Stimulated activated CD8-positive, alpha-beta memory T cell treated with anti-CD3 and anti-CD28 coated beads, Interleukin-15, amount 100 ng/mL, for 1 hour (primary cell): ENCODE results near the gene DLGAP4.
"Not testable (repeated sequence)": the region's sequence is repeated elsewhere in the genome, so short reads cannot be mapped to it uniquely, and the experiment has no call there.

Source experiments
- DNase-seq: peaks from one replicate; pipeline ENCODE4 v3.0.0-alpha.2; 2020; ENCODE audit warnings: low read depth

The DLGAP4 gene

DNA sequence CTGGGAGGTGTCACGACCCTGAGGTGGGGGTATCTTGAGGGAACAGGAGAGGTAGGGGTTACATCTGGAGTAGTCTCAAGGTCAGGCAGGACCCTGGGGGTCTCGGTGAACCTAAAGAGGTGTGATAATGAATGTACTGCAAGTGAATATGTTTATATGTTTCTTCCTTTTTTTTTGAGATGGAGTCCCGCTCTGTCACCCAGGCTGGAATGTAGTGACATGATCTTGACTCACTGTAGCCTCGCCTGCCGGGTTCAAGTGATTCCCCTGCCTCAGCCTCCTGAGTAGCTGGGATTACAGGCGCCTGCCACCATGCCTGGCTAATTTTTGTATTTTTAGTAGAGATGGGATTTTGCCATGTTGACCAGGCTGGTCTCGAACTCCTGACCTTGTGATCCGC, 168.9 kb downstream of the DLGAP4 start:
- not testable (repeated sequence) for DNase-seq

DNA sequence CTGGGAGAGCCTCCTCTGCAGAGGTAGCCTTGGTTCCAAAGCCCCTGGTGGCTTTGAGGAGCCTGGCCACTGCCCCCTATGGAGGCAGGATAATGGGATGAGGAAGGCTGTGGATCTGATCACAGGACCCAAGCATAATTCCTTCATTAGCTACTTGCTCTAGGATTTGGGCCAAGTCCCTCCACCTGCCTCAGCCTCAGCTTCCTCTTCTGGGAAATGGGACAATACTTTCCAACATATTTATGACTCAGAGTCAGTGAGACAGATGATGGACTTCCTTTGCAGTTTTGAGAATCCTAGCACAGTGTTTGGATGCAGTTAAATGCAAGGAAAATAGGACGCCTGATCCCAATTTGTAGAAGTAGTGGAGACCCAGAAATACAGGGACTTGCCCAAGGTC, 171.3 kb downstream of the DLGAP4 start:
- no peak for DNase-seq

DNA sequence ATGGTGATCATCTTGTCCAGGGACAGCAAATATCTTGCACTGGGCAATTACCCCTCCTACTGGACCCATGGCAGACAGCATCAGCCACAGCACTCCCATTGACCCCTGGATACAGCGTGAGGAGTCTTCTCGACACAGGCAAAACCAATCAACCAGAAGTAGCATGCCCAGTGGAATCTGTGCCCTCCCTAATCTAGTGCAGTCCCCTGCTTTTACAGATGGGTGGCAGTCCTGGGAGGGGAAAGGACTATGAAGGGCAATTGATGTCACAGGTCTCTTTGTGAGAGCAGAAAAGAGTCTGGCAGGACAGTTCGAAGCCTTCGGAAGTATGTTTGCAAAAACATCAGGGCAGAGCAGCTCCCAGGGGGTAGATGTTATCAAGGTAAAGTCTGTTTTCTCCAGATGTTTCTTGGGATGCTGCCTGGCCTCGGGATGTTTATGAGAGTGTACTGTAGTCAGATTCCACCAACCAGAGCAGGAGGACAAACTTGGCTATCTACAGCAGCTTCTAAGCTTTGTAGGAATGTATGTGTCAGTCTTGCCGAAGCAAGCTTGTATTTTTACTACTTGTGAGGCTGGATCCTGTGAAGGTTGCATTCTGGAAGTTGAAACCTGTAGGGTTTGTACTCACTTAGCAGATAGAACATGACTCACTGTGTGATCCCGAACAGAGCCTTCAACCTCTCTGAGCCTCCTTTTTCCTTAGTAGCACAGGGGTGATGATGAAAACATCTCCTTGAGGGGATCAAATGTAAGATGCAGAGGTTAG, 172.2 kb downstream of the DLGAP4 start:
- DNase-seq = no peak

DNA sequence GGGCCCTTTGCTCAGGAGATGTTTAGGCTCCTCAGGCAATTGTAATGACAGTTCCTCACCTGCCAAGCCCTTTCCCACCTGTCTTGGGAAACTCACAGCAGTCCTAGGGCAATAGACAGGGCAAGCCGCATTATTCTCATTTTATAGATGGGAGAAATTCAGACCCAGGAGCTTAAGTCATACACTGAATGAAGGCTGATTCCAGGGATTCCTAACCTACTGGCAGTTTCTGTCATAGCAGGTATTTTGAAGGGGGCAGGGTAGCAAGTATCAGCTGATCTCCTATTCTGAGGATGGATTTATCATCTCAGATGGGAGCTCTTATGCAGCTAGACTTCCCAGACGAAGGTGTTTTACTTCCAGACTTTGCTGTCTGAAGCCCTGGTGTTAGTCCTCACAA, 173.8 kb downstream of the DLGAP4 start:
- no peak for DNase-seq

DNA sequence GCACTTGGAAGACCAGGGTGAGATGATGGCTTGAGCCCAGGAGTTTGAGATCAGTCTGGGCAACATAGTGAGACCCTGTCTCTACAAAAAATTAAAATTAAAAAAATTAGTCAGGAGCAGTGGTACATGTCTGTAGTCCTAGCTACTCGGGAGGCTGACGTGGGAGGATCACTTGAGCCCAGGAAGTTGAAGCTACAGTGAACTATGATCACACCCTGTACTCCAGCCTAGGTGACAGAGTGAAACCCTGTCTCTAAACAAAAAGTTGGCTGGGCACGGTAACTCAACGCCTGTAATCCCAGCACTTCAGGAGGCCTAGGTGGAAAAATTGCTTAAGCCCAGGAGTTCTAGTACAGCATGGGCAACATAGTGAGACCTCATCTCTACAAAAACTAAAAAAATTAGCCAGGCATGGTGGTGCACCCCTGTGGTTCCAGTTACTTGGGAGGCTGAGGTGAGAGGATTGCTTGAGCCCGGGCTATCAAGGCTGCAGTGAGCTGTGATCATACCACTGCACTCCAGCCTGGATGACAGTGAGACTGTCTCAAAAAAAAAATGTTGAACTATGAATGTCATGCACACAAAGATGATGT, 174.4 kb downstream of the DLGAP4 start:
- no peak for DNase-seq

DNA sequence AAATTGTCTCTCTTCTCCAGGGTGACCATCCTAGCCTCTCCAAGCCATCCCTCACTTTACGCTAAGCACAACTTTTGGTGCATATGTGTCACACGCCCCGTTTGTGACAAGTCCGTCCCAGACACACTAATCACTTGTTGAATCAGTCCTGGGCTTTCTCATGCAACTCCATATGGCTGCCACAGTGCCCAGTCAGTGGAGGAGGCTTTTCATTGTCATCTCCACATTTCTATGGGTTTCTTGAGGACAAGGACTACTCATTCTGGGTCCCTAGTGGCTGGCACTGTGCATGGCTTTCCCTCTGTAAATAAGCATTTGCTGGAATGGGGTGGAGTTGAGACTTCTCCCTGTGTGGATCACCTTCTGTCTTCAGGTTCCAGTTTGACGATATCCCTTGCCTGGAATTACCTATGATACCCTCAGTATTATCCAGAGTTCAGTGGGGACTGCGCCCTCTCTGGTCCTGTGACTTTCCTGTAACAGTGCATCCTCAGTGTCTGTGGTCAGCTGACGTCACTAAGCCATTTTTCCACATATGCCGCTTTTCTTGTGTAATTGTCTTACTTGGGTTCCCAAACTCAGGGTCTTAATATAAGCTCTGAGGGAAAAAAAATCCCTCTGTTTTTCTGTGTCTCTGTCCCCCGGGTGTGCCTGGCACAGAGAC, 175.4 kb downstream of the DLGAP4 start:
- no peak for DNase-seq

DNA sequence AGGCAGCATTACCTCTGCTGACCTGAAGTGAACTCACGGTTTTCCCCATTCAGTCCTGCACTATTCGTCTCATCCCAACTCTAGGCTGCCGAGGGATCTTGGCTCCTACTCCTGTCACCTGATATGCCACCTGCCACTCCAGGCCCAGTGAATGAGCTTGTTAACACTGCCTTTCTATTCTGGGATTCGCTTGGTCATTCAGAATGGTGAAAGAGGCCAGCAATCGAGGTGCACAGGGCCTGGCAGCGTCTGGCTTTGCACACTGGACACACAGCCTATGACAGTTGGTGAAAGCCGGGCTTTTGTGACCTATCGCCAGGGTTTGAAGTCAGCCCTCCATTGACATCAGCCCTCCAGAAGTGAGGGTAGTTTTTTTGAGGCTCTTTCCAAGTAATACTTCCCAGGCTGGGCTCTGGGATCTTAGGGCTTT, 175.9 kb downstream of the DLGAP4 start:
- no peak for DNase-seq

DNA sequence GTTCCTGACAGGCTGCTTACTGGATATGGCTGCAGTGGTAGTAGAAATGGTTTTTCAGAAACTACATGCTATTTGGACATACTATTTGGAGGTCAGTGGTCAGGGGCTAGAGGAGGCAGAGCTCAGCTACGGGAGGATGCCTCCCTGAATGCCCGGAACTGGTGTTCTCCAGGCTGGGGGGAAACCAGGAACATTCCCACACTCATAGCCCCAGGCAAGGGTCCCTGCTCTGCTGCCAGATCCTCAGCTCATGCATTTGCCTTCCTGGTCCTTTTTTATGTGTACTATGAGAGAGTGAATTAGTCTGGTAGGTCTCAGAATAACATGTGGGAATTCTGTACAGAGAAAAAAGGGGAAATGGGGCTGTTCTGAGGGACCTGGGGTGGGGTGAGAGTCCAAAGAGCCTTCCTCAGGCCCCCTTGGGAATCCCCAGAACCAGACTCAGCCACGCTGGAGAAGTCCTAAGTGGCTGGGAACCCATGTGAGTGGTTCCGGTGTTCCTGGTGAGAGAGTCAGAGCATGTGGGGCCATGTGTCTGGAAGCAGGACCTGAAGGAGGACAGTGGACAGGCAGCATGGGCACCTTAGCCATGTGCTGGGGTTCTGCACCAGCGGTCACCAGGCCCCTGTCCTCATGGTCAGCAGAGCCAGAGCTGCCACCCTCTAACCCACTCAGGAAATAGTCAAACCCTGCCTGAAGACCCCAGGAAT, 177.2 kb downstream of the DLGAP4 start:
- no peak for DNase-seq

DNA sequence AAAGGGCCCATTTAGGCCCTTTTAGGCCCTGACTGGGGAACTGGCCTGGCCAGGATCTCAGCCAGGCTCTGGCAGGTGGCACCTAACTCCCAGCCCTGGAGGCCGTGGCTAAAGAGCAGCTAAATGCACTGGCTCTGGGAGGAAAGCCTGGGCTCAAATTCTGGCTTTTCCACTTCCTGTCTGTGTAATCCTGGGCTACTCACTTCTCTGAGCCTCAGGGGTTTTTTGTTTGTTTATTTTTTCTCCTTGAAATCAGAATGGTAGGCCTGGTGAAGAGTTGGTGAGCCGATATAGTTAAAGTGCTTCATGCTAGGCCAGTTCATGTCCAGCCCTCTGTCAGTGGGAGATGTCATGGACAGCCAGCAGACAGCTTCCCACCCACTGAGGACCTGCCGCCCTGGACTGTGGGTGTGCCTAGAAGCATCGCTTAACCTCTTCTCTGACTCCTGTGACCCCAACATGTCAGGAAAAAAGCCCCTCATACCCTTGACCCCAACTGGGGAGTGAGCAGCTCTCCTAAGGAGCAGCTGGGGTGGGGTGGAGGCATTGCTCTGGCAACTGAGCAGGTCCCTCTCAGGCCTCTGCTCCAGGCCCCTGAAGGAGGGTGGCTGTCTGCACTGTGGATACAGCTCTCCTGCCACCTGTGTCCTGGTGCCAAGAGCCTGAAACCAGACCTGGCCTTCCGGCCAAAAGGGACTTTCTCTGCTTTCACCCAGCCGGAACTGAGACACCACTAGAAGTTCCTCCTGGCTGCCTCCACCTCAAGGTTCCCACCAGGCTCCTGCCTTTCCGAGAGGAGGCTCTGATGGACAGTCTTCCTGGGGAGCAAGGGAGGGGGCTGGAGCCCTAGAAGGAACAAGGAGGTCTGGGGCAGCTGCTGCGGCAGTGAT, 178.0 kb downstream of the DLGAP4 start:
- no peak for DNase-seq

DNA sequence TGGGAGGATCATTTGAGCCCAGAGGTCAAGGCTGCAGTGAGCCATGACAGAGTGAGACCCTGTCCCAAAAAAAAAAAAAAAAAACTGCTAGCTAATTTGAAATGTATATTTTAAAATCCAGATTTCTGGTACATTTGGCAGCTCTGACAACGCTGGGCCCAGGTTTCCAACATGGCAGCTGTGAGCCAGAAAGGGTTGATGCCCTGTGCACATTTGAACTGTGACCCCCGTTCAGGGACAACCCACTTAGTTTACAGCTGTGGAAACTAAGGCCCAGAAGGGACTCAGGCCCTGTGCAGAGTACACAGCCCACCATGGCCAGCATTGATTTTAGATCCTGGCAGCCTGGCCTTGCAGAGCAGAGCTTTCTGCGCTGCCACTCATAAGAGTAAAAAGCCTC, 179.1 kb downstream of the DLGAP4 start:
- no peak for DNase-seq

DNA sequence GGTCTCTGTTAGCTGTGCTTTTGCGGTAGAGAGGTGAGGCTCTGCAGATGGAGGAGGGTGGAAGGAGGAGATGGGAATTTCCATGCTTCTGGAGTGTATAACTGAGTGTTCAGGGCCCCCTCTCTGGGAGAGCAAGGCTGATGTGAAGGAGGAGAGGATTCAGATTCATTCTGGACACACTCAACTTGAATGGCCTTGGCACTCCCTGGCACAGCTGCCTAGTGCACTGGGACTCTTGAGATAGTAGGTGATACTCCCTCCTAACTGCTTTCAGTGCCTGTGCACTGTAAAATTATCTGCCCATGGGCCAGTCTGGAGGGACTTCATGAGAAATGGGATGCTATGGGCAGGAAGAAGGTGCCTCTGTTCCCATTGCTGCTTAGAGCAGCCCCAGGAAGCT, 180.9 kb downstream of the DLGAP4 start:
- DNase-seq = no peak

DNA sequence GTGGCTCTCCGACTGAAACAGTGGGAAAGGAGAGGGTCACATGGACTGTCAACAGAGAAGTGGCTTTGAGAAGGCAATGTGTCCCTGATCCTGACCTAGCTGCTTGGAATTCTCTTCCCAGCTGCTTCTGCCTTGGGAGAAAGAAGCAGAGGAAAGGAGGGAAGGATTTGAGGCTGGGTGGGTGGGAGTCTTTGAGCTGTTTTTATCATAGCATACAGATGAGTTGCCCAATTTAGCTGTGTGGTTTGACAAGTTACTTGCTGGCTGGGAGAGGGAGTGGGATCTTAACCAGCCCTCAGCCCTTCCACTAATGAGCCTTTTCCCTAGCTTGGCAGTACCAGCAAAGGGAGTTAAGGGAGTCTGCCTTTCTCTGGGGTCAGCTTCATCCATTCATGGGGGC, 184.1 kb downstream of the DLGAP4 start:
- no peak for DNase-seq

DNA sequence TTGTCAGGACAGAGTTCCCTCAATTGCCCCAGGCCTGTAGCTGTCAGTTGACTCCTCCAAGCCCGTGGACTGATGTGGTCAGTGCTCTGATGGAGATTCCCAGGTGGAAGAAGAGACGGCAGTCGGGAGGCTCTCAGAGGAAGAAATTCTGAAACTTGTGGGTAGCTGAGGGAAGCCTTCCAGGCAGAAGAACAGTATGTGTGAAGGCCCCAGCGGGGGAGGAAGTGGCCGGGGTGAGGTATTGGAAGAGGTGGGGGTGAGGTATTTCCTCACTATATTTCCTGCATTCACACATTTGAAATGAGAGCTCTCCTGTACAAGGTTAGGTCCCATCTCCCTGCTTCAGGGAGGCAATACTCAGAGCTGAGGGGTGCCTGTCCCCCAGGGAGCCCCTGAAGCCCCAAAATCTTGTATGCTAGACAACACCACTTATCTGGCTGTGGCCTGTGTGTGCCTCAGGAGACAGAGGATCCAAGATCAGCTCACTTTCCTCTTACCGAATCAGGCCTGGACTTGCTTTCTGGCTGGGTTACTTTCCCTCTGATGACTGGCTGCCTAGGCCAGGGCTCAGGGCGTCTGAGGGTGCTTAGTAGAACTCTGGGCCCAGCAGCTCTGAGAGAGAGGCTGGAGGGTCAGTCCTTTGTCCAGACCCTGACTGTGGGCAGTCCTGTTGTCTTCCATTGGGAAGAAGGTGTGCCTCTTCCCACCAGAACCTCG, 185.9 kb downstream of the DLGAP4 start:
- DNase-seq = peak; percentile 32

DNA sequence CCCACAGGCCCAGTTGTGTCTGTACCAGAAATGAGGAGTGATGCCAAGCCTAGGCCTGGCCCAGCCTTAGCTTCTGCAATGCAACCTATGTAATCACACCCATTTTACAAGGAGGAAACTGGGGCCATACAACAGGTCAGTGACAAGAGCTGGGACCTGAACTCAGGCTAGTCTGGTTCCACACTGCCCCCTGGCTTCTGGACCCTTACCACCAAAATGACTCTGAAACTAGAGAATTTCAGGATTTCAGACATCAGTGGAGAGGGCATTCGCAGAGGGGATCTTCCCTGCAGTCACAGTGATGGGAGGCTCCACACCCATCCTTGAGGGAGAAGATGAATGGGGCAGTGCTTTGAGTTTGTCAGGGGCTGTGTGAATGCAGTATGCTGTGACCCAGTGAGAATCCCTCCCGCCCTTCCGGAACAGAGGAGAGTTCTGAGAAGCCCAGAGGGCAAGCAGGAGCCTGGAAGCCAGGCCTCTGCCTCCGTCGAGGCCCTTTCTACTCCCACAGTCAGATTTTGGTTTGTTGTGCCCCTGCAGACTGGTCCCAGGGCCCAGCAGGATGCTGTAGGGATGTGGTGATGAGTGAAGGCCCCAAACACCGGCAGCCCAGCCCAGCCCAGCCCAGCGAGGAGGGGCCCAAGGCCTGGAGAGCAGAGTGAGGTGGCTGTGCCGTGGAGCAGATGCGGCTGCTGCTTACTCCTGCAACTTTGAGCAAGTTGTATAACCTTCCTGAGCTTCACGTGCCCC, 187.1 kb downstream of the DLGAP4 start:
- DNase-seq = no peak

DNA sequence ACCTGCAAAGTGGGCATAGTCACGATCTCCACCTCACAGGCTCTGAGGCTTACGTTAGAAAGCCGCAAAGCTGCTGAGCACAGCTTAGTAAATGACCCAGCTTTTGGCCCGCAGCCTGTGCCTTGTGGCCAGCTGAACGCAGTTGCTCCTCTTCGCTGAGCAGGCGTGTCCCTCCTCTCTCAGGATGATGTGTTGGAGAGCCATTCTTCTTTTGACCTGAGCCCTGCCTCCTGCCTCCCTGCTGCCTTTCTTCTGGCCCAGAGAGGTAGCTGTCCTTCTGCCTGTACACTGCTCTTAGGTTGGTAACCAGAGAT, 187.6 kb downstream of the DLGAP4 start:
- DNase-seq = no peak

DNA sequence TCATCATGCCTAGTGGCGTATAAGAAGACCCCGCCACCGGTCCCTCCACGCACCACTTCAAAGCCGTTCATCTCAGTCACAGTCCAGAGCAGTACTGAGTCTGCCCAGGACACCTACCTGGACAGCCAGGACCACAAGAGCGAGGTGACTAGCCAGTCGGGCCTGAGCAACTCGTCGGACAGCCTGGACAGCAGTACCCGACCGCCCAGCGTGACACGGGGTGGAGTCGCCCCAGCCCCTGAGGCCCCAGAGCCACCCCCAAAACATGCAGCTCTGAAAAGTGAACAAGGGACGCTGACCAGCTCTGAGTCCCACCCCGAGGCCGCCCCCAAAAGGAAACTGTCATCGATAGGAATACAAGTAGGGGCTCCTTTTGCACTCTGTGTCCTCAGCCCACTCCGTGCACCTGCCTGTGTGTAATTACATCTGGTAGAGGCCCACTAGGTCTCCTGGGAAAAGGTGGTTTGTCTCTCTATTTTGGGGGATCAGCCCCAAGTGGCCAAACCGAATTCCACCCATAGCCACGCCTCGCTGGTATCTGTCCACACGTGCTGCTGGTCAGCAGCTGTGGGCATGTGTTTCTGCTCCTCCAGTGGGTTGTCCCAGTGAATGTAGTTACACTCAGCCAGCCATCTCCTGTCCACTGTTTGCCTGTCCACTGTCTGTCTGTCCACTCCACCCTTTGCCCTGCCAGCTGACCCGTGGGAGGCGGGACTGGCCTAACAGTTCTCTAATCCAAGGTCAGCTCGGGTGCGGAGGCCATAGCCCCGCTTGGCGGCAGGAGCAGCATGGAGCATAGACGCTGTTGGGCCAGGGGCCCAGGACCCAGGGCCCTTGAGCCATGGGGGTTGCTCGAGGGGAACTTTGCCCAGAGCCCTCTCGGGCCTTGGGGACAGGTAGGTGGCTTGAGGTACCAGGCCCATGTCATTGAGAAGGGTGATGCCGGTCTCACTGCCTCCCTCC, 190.8 kb downstream of the DLGAP4 start:
- DNase-seq = no peak

DNA sequence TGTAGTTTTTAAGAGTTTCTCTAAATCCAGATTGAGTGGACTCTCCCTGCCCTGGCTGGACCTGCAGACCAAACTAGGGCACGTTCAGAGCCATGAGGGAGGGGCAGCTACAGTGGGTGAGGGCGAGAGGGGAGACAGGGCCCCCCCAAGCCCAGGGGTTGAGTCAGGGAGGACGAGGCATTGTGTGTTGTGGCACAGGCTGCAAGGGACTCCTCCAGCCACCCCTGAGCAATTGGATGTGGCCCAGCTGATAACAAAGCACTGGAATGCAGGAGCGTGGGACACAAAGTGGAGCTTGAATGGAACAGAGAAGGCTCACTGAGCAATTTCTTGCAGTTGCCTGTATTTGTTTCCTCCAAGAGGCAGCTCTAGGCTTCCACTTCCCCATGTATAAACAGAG, 191.7 kb downstream of the DLGAP4 start:
- no peak for DNase-seq

DNA sequence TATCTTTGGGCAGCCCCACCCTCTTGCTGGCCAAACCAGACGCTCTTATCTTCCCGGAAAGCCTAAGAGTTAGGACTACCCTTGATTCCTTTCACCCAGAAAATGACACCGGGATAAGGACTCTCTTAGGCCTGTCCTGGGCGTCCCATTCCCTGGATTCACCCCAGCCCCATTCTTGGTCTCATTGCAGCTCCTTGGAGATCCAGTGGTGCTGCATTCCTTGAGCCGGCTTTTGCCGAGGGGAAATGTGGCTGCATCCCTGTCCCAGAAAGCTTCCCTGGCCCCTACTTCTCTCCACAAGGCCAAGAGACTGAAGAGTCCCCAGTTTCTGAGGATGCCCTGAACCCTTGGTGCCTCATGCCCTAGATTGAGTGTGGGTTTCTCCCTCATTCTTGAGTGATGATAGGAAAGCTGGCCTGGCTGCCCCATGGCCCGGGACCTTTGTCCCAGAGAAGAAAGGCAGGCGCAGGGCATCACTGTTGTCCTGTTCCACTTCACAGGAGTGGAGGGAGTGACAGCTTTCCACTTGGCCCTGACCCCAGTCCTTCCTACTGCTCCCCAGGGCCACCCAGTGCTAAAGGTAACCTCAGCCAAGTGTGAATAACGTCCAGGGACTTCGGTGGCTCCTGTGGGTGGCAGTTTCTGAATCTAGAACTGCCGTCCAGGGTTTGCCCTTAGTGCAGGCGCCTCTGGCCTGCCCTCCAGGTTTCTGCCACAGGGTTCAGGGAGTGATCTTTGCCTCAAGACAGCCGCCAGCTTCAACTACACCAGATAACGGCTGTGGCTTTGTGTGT, 192.4 kb downstream of the DLGAP4 start:
- DNase-seq = no peak

DNA sequence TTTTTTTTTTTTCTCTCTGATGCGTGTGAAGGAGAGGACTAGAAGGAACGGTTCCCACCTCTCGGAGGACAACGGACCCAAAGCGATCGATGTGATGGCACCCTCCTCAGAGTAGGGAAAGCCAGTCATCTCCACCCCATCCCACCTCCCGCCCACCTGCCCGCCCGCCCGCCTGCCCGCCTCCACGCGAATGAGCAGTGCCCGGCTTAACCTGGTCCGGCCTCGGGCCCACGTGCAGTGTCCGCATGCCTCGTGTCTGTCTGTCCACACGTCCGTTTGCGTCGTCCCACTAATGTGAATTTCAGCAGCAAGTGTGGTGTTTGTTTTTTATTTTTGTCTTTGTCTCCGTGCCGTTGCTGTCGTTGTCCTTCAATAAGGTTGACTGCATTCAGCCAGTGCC, 193.1 kb downstream of the DLGAP4 start:
- no peak for DNase-seq
